K562 (cell line): ENCODE results near the gene GARIN1A. TPM values are rescaled to one million over a fixed set of nuclear protein-coding genes. Genes with fewer than 3 reads are reported as not detected.
"Not testable (repeated sequence)": the region's sequence is repeated elsewhere in the genome, so short reads cannot be mapped to it uniquely, and the experiment has no call there.

Experiments used
- ATAC-seq: fragments of 200-7000 bp; cut with Tn5 transposase; 3 replicates; pipeline ENCODE4 v1.9.1; 2020; ENCODE audit warnings: moderate library complexity
- BruUV-seq: library from RNA; stranded (reverse); fragments of 400-500 nt; replicated peaks from 2 replicates; lab custom pipeline; 2021; lab: Mats Ljungman, UMichigan
- CTCF ChIA-PET: fragments of 300-600 bp; formaldehyde crosslinking; extraction: SDS; loops from one replicate; lab custom pipeline; 2021; ENCODE audit warnings: low intra/inter-chr PET ratio; lab: Yijun Ruan, JAX
- POLR2A ChIA-PET: fragments of 300-600, 350-650 bp; sonication (Branson Sonifier 250); formaldehyde crosslinking; extraction: SDS; loops from one replicate; lab custom pipeline; 2021; ENCODE audit warnings: antibody characterized with exemption, inconsistent platforms; lab: Yijun Ruan, JAX
- DNase-seq, 4 experiments: peaks; one replicate each; pipeline versions ENCODE4 v3.0.0 to v3.0.0-alpha.2; 2011 to 2018; ENCODE audit warnings: low spot score in 3 of 4, mixed read lengths in 3 of 4; ENCODE audit errors: extremely low read depth in 1 of 4
- FAIRE-seq: peaks from 2 replicates; lab custom pipeline; 2011; peaks lifted over from hg19 to GRCh38; lab: Jason Lieb, UNC
- H2AFZ ChIP-seq: 2 replicates; pipeline ENCODE4 v1.6.0; 2011; ENCODE audit warnings: low read depth, low read length, control low read depth, inconsistent platforms
- H3K27ac ChIP-seq: fragments of 200-600 bp; 3 replicates; pipeline ENCODE4 v1.8.0; 2011; ENCODE audit warnings: low read depth, mild to moderate bottlenecking, control low read depth, inconsistent platforms, low read length, moderate library complexity, mixed read lengths; ENCODE audit errors: extremely low read depth
- H3K27me3 ChIP-seq, 2 experiments: fragments of 300-600 bp in 1 of 2; 2 replicates in 1 of 2; 3 replicates in 1 of 2; pipeline versions ENCODE4 v1.6.0 to v1.8.0; 2011; ENCODE audit warnings: inconsistent platforms in 2 of 2, low read length in 2 of 2, mild to moderate bottlenecking in 1 of 2, mixed read lengths in 1 of 2, moderate library complexity in 1 of 2; ENCODE audit not compliant: control insufficient read depth in 2 of 2, insufficient read depth in 2 of 2
- H3K36me3 ChIP-seq: fragments of 300-600 bp; 3 replicates; pipeline ENCODE4 v1.8.0; 2011; ENCODE audit warnings: mild to moderate bottlenecking, low read length, inconsistent platforms; ENCODE audit not compliant: control insufficient read depth, insufficient read depth
- H3K4me1 ChIP-seq, 2 experiments: fragments of 200-600 bp in 1 of 2; replicated peaks in 1 of 2; 2 replicates in 1 of 2; 3 replicates in 1 of 2; pipeline versions ENCODE4 v1.5.1 to v1.8.0; 2011; ENCODE audit warnings: inconsistent platforms in 2 of 2, low read length in 2 of 2, mild to moderate bottlenecking in 1 of 2, mixed read lengths in 1 of 2, moderate library complexity in 1 of 2; ENCODE audit not compliant: control insufficient read depth in 2 of 2, insufficient read depth in 2 of 2
- H3K4me2 ChIP-seq: 2 replicates; pipeline ENCODE4 v1.6.1; 2011; ENCODE audit warnings: low read length, control low read depth, inconsistent platforms, mixed read lengths; ENCODE audit not compliant: insufficient read depth
- H3K4me3 ChIP-seq: fragments of 200-600 bp; sonication (generic), shearing (Covaris generic); 2 replicates; pipeline ENCODE4 v1.5.1; 2016; ENCODE audit warnings: control low read depth, inconsistent platforms
- H3K79me2 ChIP-seq: fragments of 200-600 bp; 3 replicates; pipeline ENCODE4 v1.8.0; 2011; ENCODE audit warnings: low read length, inconsistent platforms; ENCODE audit not compliant: control insufficient read depth, insufficient read depth
- H3K9ac ChIP-seq, 2 experiments: 2 replicates each; pipeline versions ENCODE4 v1.6.0 to v1.6.1; 2011; ENCODE audit warnings: low read depth in 2 of 2, low read length in 2 of 2, control low read depth in 1 of 2, inconsistent platforms in 1 of 2, mild to moderate bottlenecking in 1 of 2, mixed read lengths in 1 of 2; ENCODE audit not compliant: insufficient read depth in 1 of 2
- H3K9me1 ChIP-seq: one replicate; pipeline ENCODE4 v1.6.0; 2011; ENCODE audit warnings: inconsistent platforms, mild to moderate bottlenecking, low read length, moderate library complexity; ENCODE audit not compliant: control insufficient read depth, insufficient read depth
- H3K9me3 ChIP-seq: replicated peaks from 2 replicates; pipeline ENCODE4 v1.5.1; 2011; ENCODE audit warnings: low read depth, low read length, inconsistent platforms; ENCODE audit not compliant: control insufficient read depth, insufficient read depth
- H4K20me1 ChIP-seq: replicated peaks from 2 replicates; pipeline ENCODE4 v1.6.1; 2011; ENCODE audit warnings: low read length, inconsistent platforms, mixed read lengths; ENCODE audit not compliant: control insufficient read depth, insufficient read depth
- WGBS: fragments of 100-300 bp; shearing (Covaris generic); methylation state at CpG from one replicate; pipeline ENCODE4 v1.1.6; 2016; ENCODE audit warnings: low coverage, mixed read lengths; ENCODE audit not compliant: insufficient coverage; ENCODE audit errors: missing lambda C conversion rate; 5-methylcytosine and 5-hydroxymethylcytosine counted together
- in situ Hi-C: fragments of 300-500 bp; cut with MboI; formaldehyde crosslinking; loops from 4 replicates; pipeline ENCODE4 v1.15.0; 2018; ENCODE audit warnings: inconsistent platforms, mixed read lengths
- intact Hi-C: fragments of 100-400 bp; cut with micrococcal nuclease; formaldehyde crosslinking; loops from 2 replicates; pipeline ENCODE4 v1.14.2; 2022
- polyA plus RNA-seq, 8 experiments: library from polyadenylated mRNA; depleted of rRNA in 4 of 8; stranded (reverse) in 5 of 8; unstranded in 3 of 8; fragments of >200 nt; fragmentation: Nextera tagmentation in 2 of 8; fragmentation: Illumina TruSeq in 1 of 8; extraction: Ambion mirVana in 2 of 8; extraction: Trizol in 1 of 8; gene quantifications; 2 replicates each; pipeline versions ENCODE4 v1.2.1 to v1.2.3, GENCODE V29; 2011 to 2014; ENCODE audit warnings: inconsistent platforms in 1 of 8, missing spikeins in 1 of 8
- total RNA-seq, 7 experiments: library from RNA; depleted of rRNA in 6 of 7; stranded (reverse); fragments of >200 nt in 6 of 7; fragmentation: Illumina TruSeq in 2 of 7; extraction: Trizol in 2 of 7; gene quantifications; 2 replicates each; pipeline versions ENCODE4 v1.2.1 to v1.2.3, GENCODE V29; 2011 to 2021; ENCODE audit warnings: low replicate concordance in 1 of 7

Gene GARIN1A
- total and polyA plus RNA-seq, 9 of the 15 experiments (the other 6 are each of a cell fraction or from before 2014, with no cell fraction given), result 0.01 to 0.41 (median 0.04) TPM; not detected in 3

GRCh38 chr7:128651096-128651495, 21.0 kb upstream of the GARIN1A start:
- in situ Hi-C loops, H3K4me1 ChIP-seq, H3K79me2 ChIP-seq, DNase-seq, H4K20me1 ChIP-seq, intact Hi-C loops, CTCF ChIA-PET, H3K9me3 ChIP-seq, H3K4me3 ChIP-seq, POLR2A ChIA-PET, H3K9me1 ChIP-seq, FAIRE-seq, H3K4me2 ChIP-seq, BruUV-seq, H3K27me3 ChIP-seq, H2AFZ ChIP-seq, H3K27ac ChIP-seq, ATAC-seq, H3K9ac ChIP-seq: not testable (repeated sequence)
- peaks cover 12% of the 10 kb centered on the region; the same call in 1 of the 3 replicates for H3K36me3 ChIP-seq
- WGBS, result 93% methylated on average over 4 of the region's 6 CpGs

GRCh38 chr7:128652606-128653005, 19.5 kb upstream of the GARIN1A start:
- DNase-seq, FAIRE-seq, H3K4me3 ChIP-seq, intact Hi-C loops, H4K20me1 ChIP-seq, ATAC-seq, H2AFZ ChIP-seq, H3K27me3 ChIP-seq, H3K9me1 ChIP-seq, H3K9me3 ChIP-seq, H3K4me2 ChIP-seq, H3K4me1 ChIP-seq, H3K36me3 ChIP-seq, BruUV-seq, POLR2A ChIA-PET, in situ Hi-C loops, H3K27ac ChIP-seq, H3K9ac ChIP-seq, H3K79me2 ChIP-seq: not testable (repeated sequence)
- WGBS, result 99% methylated on average over 10 of the region's 24 CpGs
- CTCF ChIA-PET, result interaction anchor here (1.2 kb wide), 1 partner anchor 226 kb away, joined by 3 read pairs; no protein-coding TSS in a partner anchor
